ENCODE measurements around the gene PRKG1.

The PRKG1 gene

GRCh38 chr10:51964630-51965029, 890.3 kb downstream of the PRKG1 start:
- DNase-seq, result no peak

GRCh38 chr10:51965451-51965850, 891.2 kb downstream of the PRKG1 start:
- DNase-seq, result no peak

- DNase-seq, result no peak
These were observed 898.6 kb downstream of the PRKG1 start for GRCh38 chr10:51972733-51973346.

GRCh38 chr10:51980752-51981151, 906.5 kb downstream of the PRKG1 start:
- DNase-seq, result no peak

- DNase-seq, result no peak
These were observed 907.4 kb downstream of the PRKG1 start for GRCh38 chr10:51981731-51982130.

- no peak for DNase-seq
These were observed 909.2 kb downstream of the PRKG1 start for GRCh38 chr10:51983481-51983880.

GRCh38 chr10:51985336-51985735, 911.0 kb downstream of the PRKG1 start:
- no peak for DNase-seq

- no peak for DNase-seq
These were observed 912.2 kb downstream of the PRKG1 start for GRCh38 chr10:51986516-51986915.

GRCh38 chr10:51993475-51993874, 919.2 kb downstream of the PRKG1 start:
- no peak for DNase-seq

- DNase-seq, result peak; percentile 2
These were observed 924.8 kb downstream of the PRKG1 start for GRCh38 chr10:51999096-51999495.

- DNase-seq, result peak; percentile 56
These were observed 930.2 kb downstream of the PRKG1 start for GRCh38 chr10:52004342-52004949.

- no peak for DNase-seq
These were observed 932.8 kb downstream of the PRKG1 start for GRCh38 chr10:52007091-52007490.

GRCh38 chr10:52011118-52011517, 936.8 kb downstream of the PRKG1 start:
- DNase-seq, result peak; percentile 40

GRCh38 chr10:52019077-52019555, 944.8 kb downstream of the PRKG1 start:
- no peak for DNase-seq

- no peak for DNase-seq
These were observed 945.4 kb downstream of the PRKG1 start for GRCh38 chr10:52019656-52020055.

GRCh38 chr10:52020173-52020572, 945.9 kb downstream of the PRKG1 start:
- DNase-seq, result no peak

GRCh38 chr10:52020702-52021101, 946.4 kb downstream of the PRKG1 start:
- DNase-seq, result no peak

GRCh38 chr10:52027055-52027705, 952.9 kb downstream of the PRKG1 start:
- peak; percentile 40 for DNase-seq

GRCh38 chr10:52028523-52028858, 954.2 kb downstream of the PRKG1 start:
- DNase-seq, result no peak

GRCh38 chr10:52029628-52030027, 955.3 kb downstream of the PRKG1 start:
- no peak for DNase-seq

- DNase-seq, result no peak
These were observed 955.9 kb downstream of the PRKG1 start for GRCh38 chr10:52030051-52030790.

GRCh38 chr10:52030975-52031374, 956.7 kb downstream of the PRKG1 start:
- DNase-seq, result no peak

- DNase-seq, result peak; percentile 15
These were observed 957.5 kb downstream of the PRKG1 start for GRCh38 chr10:52031771-52032170.

Measured in fibroblast of skin of right quadriceps (primary cell).